Keratinocyte (primary cell): ENCODE results near the gene MAST3.

Experiments
- CTCF ChIP-seq, 3 experiments: IDR thresholded peaks in 1 of 3; conservative IDR thresholded peaks in 1 of 3; optimal IDR thresholded peaks in 1 of 3; 2 replicates in 2 of 3; 3 replicates in 1 of 3; pipeline versions ENCODE3 to v1.5.1; 2011; ENCODE audit warnings: low read length in 3 of 3, mild to moderate bottlenecking in 3 of 3, moderate library complexity in 2 of 3, control low read depth in 1 of 3, inconsistent platforms in 1 of 3; ENCODE audit not compliant: insufficient read depth in 2 of 3; ENCODE audit errors: extremely low read depth in 1 of 3
- EZH2 ChIP-seq: IDR thresholded peaks from one replicate; pipeline ENCODE4 v1.6.1; 2012; ENCODE audit warnings: inconsistent platforms, mild to moderate bottlenecking, low read length, moderate library complexity

GRCh38 chr19:18126097-18126496 is 28.5 kb downstream of the MAST3 start:
- TF ChIP-seq CTCF (optimal IDR thresholded peaks at IDR 0.05 in 1 of 3, IDR thresholded peaks at IDR 0.05 in 1 of 3, conservative IDR thresholded peaks at IDR 0.05 in 1 of 3; ENCODE audit: extremely low read depth in 1 of 3, insufficient read depth in 2 of 3, low read length in 3 of 3) (no peak), EZH2 (no peak)
